Pulmonary artery endothelial cell (primary cell): Measurements from ENCODE around the gene FBXL19. TPM values are rescaled to one million over a fixed set of nuclear protein-coding genes. Genes with fewer than 3 reads are reported as not detected.
A peak's percentile ranks its signal among the peaks of the same experiment; 100 is the strongest.

Experiments
- DNase-seq: peaks from one replicate; pipeline ENCODE4 v3.0.0-alpha.2; 2011; ENCODE audit warnings: low read depth, low spot score
- total RNA-seq: library from RNA; depleted of rRNA; stranded (reverse); fragments of >200 nt; gene quantifications from 2 replicates; pipeline ENCODE4 v1.2.3, GENCODE V29; 2014

Gene FBXL19
- total RNA-seq, 1 donor from 2014 or later = 27.0 TPM

GRCh38 chr16:30942426-30942806 is 19.0 kb downstream of the FBXL19 start:
- DNase-seq = no peak

- DNase-seq = no peak
These were observed 21.0 kb downstream of the FBXL19 start for GRCh38 chr16:30944352-30944751.

GRCh38 chr16:30946671-30947540 is 23.5 kb downstream of the FBXL19 start:
- no peak for DNase-seq

GRCh38 chr16:30947541-30947858 is 24.1 kb downstream of the FBXL19 start:
- no peak for DNase-seq

- peak; percentile 95 for DNase-seq
These were observed 24.7 kb downstream of the FBXL19 start for GRCh38 chr16:30947859-30948666.

GRCh38 chr16:30948667-30949649 is 25.6 kb downstream of the FBXL19 start, which contains the start of gene ORAI3:
Gene ORAI3, plus strand, starts transcription at chr16:30949068. Its CDS starts 222 bp downstream, at chr16:30949290.
- no peak for DNase-seq

GRCh38 chr16:30949650-30950515 is 26.5 kb downstream of the FBXL19 start:
- DNase-seq = no peak

GRCh38 chr16:30950516-30951065 is 27.2 kb downstream of the FBXL19 start:
- no peak for DNase-seq

- no peak for DNase-seq
These were observed 27.8 kb downstream of the FBXL19 start for GRCh38 chr16:30951193-30951592.

GRCh38 chr16:30951750-30952149 is 28.4 kb downstream of the FBXL19 start:
- no peak for DNase-seq

- no peak for DNase-seq
These were observed 29.7 kb downstream of the FBXL19 start for GRCh38 chr16:30953111-30953510.

- no peak for DNase-seq
These were observed 30.2 kb downstream of the FBXL19 start for GRCh38 chr16:30953511-30954124.

- no peak for DNase-seq
These were observed 31.6 kb downstream of the FBXL19 start for GRCh38 chr16:30954993-30955392.

- DNase-seq = peak; percentile 66
These were observed 33.5 kb downstream of the FBXL19 start for GRCh38 chr16:30956601-30957455.

- peak; percentile 91 for DNase-seq
These were observed 34.2 kb downstream of the FBXL19 start, which contains the start of gene SETD1A for GRCh38 chr16:30957456-30958174. Gene SETD1A, plus strand, starts transcription at chr16:30957754. Its CDS starts 978 bp downstream, at chr16:30958732.

GRCh38 chr16:30958175-30959079 is 35.1 kb downstream of the FBXL19 start:
- DNase-seq = no peak

GRCh38 chr16:30961384-30961783 is 38.0 kb downstream of the FBXL19 start:
- no peak for DNase-seq
